Stimulated activated CD4-positive, alpha-beta T cell treated with anti-CD3 and anti-CD28 coated beads, Interleukin-4, amount 100 ng/mL, for 48 hours (primary cell): Measurements from ENCODE around the gene GTF2IRD2.
A peak's percentile ranks its signal among the peaks of the same experiment; 100 is the strongest.
"Not testable (repeated sequence)": the region's sequence is repeated elsewhere in the genome, so short reads cannot be mapped to it uniquely, and the experiment has no call there.

Experiments used
- DNase-seq, 2 donors: peaks; one replicate each; pipeline ENCODE4 v3.0.0-alpha.2; 2020; ENCODE audit warnings: low read depth in 2 of 2

Gene GTF2IRD2

GRCh38 chr7:74788369-74789150, 62.8 kb downstream of the GTF2IRD2 start:
- DNase-seq: peak; percentile 91 to 96

GRCh38 chr7:74783595-74783994, 67.8 kb downstream of the GTF2IRD2 start:
- not testable (repeated sequence) for DNase-seq

GRCh38 chr7:74781746-74782145, 69.7 kb downstream of the GTF2IRD2 start:
- not testable (repeated sequence) for DNase-seq

DNA sequence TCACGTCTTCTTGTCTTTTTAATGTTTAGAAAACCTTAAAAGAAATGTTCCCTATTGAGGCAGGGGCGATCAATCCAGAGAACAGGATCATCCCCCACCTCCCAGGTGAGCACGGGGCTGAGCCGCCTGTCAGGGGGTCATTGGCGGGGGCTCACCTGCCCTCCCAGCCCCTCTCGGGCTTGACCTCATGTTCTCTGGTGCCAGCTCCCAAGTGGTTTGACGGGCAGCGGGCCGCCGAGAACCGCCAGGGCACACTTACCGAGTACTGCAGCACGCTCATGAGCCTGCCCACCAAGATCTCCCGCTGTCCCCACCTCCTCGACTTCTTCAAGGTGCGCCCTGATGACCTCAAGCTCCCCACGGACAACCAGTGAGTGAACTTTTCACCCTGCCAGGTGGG, 72.4 kb downstream of the GTF2IRD2 start:
- DNase-seq: not testable (repeated sequence)

- DNase-seq: not testable (repeated sequence)
Measured at GRCh38 chr7:74775111-74775510, 76.3 kb downstream of the GTF2IRD2 start.

- not testable (repeated sequence) for DNase-seq
Measured at GRCh38 chr7:74773760-74774750, 77.3 kb downstream of the GTF2IRD2 start, which contains the start of gene NCF1. NCF1 (plus strand) TSS chr7:74774011; CDS start chr7:74774032, 21 bp downstream.

- DNase-seq: not testable (repeated sequence)
Measured at GRCh38 chr7:74772093-74772492, 79.3 kb downstream of the GTF2IRD2 start.

GRCh38 chr7:74770062-74770461, 81.3 kb downstream of the GTF2IRD2 start:
- DNase-seq: not testable (repeated sequence)

DNA sequence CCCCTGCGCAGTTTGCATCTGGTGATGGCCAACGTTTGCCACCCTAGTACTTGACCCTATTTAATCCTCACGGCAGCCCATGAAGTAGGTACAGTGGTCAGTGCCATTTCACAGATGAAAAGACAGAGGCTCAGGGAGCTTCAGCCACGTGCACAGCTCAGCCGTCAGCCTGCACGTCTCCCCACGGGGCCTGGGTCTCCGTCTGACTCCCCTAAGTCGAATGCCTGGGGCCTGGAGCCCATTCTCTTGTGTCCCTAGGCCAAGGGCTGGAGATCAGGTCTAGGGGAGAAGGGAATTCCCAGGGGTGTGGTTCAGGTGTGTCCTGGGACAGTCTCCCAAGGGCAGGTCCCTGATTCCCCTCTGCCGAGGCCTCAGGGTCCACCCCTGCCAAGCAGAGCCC, 84.4 kb downstream of the GTF2IRD2 start:
- not testable (repeated sequence) for DNase-seq

DNA sequence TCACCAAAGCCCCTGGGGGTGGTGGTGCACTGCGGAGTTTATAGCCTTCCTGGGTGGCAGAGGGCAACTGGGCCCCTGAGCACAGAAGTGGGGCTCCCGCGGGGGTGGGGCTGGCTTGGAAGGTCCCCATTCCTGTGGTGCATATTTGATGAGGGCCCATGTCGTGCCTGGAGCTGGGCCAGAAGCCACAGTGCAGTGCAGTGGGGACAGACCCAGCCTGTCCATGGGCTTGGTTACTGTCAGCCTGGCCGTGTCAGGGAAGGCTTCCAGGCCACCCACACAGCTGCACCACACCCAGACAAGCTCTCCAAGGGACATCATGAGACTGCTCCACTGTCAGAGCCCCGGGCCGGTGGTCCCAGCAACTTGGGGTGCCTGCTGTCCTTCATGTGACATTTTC, 84.9 kb downstream of the GTF2IRD2 start:
- DNase-seq: not testable (repeated sequence)

GRCh38 chr7:74765205-74765918, 86.0 kb downstream of the GTF2IRD2 start:
- DNase-seq: not testable (repeated sequence)

DNA sequence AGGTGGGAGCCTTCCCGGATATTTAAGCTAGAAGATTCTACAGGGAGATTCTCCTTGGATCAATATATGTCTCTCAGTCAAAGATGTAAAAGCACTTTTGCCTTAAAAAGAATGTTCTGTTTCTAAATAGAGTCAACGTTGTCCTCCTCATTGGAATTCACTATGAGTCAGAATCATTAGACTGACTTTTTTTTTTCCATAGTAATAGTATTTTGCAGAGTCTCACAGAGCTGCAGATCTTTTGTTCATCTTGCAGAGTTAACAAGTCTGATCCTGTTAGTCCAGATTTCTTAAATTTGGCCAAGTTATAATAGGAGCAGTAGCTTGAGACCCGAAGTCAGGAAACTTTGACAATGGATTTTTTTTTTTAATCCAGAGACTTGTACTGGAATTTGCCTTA, 92.4 kb downstream of the GTF2IRD2 start:
- DNase-seq: not testable (repeated sequence)

DNA sequence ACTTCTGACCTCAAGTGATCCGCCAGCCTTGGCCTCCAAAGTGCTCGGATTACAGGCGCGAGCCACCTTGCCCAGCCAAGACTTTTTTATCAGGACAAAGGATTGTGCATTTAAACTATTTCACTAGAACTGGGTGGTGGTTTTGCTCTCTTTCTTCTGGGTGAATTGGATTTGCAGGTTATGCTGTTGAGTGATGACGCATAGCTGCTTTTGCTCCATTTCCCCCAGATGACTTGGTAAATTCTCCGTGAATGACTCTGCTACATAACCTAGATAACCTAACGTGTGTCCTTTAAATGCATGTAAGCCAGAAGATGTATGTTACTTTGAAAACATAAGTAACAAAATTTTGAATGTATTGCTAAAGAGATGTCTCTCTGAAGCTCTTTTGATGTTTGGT, 93.1 kb downstream of the GTF2IRD2 start:
- not testable (repeated sequence) for DNase-seq

DNA sequence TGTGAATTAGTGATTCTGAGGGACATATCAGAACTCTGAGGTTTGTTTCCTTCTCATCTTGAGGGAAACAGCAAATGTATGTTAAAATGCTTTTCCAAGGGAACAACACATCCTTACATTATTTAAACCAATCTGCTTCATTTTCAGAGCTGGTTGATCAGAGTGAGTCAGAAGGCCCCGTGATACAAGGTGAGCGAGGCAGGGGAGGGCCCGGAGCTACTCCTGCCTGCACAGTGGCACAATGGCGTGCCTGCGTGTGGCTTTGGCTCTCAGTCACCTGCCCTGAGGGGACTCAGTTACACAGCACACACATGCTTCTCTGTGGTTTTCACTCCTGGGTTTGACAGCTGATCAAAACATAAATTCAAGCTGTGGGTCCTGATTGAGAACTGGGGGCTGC, 94.7 kb downstream of the GTF2IRD2 start:
- DNase-seq: not testable (repeated sequence)

- DNase-seq: not testable (repeated sequence)
Measured at GRCh38 chr7:74753921-74754482, 97.4 kb downstream of the GTF2IRD2 start.
